Upper lobe of left lung (tissue), 6 donors: ENCODE data around the gene UBAC2. TPM values are rescaled to one million over a fixed set of nuclear protein-coding genes. Genes with fewer than 3 reads are reported as not detected.

Experiments
- ATAC-seq, 2 donors: fragments of 200-7000 bp; cut with Tn5 transposase; one replicate each; pipeline ENCODE4 v1.9.1; 2022; ENCODE audit warnings: mild to moderate bottlenecking in 2 of 2, moderate library complexity in 2 of 2; ENCODE audit not compliant: low FRiP score in 2 of 2
- DNase-seq, 2 donors: peaks; one replicate each; pipeline ENCODE4 v3.0.0-alpha.2; 2019 to 2020
- H3K27ac ChIP-seq, 4 donors: fragments of 200-600 bp; sonication (generic); one replicate each; pipeline ENCODE4 v1.5.1; 2016 to 2019
- H3K27me3 ChIP-seq, 4 donors: fragments of 200-600 bp; sonication (generic); one replicate each; pipeline ENCODE4 v1.5.1; 2017 to 2019
- H3K36me3 ChIP-seq, 4 donors: fragments of 200-600 bp; sonication (generic); one replicate each; pipeline ENCODE4 v1.5.1; 2016 to 2019
- H3K4me1 ChIP-seq, 4 donors: fragments of 200-600 bp; sonication (generic); one replicate each; pipeline ENCODE4 v1.5.1; 2018 to 2019
- H3K4me3 ChIP-seq, 4 donors: fragments of 200-600 bp; sonication (generic); one replicate each; pipeline ENCODE4 v1.5.1; 2017 to 2019; ENCODE audit warnings: mild to moderate bottlenecking in 2 of 4, moderate library complexity in 1 of 4
- H3K9me3 ChIP-seq, 4 donors: fragments of 200-600 bp; sonication (generic); one replicate each; pipeline ENCODE4 v1.5.1; 2018 to 2019
- CTCF ChIP-seq, 6 experiments: fragments of 450-650 bp in 4 of 6; fragments of 200-600 bp in 2 of 6; sonication (generic) in 2 of 6; IDR thresholded peaks; one replicate each; pipeline ENCODE4 v1.5.1; 2016 to 2019; ENCODE audit warnings: antibody characterized with exemption in 6 of 6
- EP300 ChIP-seq, 4 donors: sonication (generic); formaldehyde crosslinking; IDR thresholded peaks; one replicate each; pipeline ENCODE4 v1.5.1; 2017; ENCODE audit warnings: antibody characterized with exemption in 4 of 4, control low read depth in 2 of 4
- POLR2A ChIP-seq, 4 donors: fragments of 450-650 bp; IDR thresholded peaks; one replicate each; pipeline ENCODE4 v1.5.1; 2016 to 2017; ENCODE audit warnings: antibody characterized with exemption in 4 of 4, mild to moderate bottlenecking in 2 of 4
- POLR2AphosphoS5 ChIP-seq, 2 donors: sonication (generic); formaldehyde crosslinking; IDR thresholded peaks; one replicate each; pipeline ENCODE4 v1.5.1; 2017; ENCODE audit warnings: antibody characterized with exemption in 2 of 2
- WGBS, 2 donors: methylation state at CpG; one replicate each; pipeline ENCODE4 v1.1.5; 2017 to 2018; 5-methylcytosine and 5-hydroxymethylcytosine counted together
- total RNA-seq, 6 donors: library from RNA; depleted of rRNA in 4 of 6; stranded (reverse); fragments of >200 nt in 4 of 6; gene quantifications; one replicate each; pipeline versions ENCODE4 v1.1.0 to v1.2.1, GENCODE V29; 2016 to 2021
- donor health status: DM: no; HTN: no; CAD: no; lungs with moderate emphysema.
- donor health status: DM: no; HTN: yes; CAD: no; lungs with severe emphysema.

The UBAC2 gene
- total RNA-seq, 6 donors from 2014 or later: 29.3 to 55.5 (median 47.7) TPM

- H3K27ac ChIP-seq: no peak overlapping the region
- H3K4me3 ChIP-seq: no peak overlapping the region
- 49 to 52% methylated on average over 3 of the region's 3 CpGs for WGBS, 2 donors
- DNase-seq: no peak
- peaks cover 8 to 12% (median 10%) of the 10 kb centered on the region in 4 donors for H3K4me1 ChIP-seq
- ATAC-seq: no peak
- H3K27me3 ChIP-seq: no peaks in the 10 kb centered on the region
- TF ChIP-seq EP300 (IDR thresholded peaks at IDR 0.05) (no peak), POLR2AphosphoS5 (IDR thresholded peaks at IDR 0.05) (no peak), POLR2A (IDR thresholded peaks at IDR 0.05) (no peak), CTCF (IDR thresholded peaks at IDR 0.05) (no peak)
- no peaks in the 10 kb centered on the region for H3K9me3 ChIP-seq
- H3K36me3 ChIP-seq: no peaks in the 10 kb centered on the region
Observed at GRCh38 chr13:99191336-99191899, 9.2 kb upstream of the UBAC2 start.

- peak; percentile 75 for ATAC-seq
- DNase-seq: peak in 1 of 2 donors; percentile 39
- Histone ChIP-seq H3K36me3 (no peaks in the 10 kb centered on the region), H3K4me3 (no peak overlapping the region), H3K4me1 (peaks cover 8 to 12% (median 10%) of the 10 kb centered on the region in 4 donors), H3K9me3 (no peaks in the 10 kb centered on the region), H3K27ac (no peak overlapping the region), H3K27me3 (no peaks in the 10 kb centered on the region)
- no peak for TF ChIP-seq POLR2AphosphoS5 (IDR thresholded peaks at IDR 0.05)
- TF ChIP-seq EP300 (IDR thresholded peaks at IDR 0.05): no peak
- 40 to 56% methylated on average over 7 of the region's 7 CpGs for WGBS, 2 donors
Observed at GRCh38 chr13:99191900-99192399, 8.7 kb upstream of the UBAC2 start.

- DNase-seq (no peak), ATAC-seq (no peak)
- peaks cover 8 to 12% (median 10%) of the 10 kb centered on the region in 4 donors for H3K4me1 ChIP-seq
- H3K27ac ChIP-seq: no peak overlapping the region
- no peaks in the 10 kb centered on the region for H3K27me3 ChIP-seq
- TF ChIP-seq POLR2AphosphoS5 (IDR thresholded peaks at IDR 0.05): no peak
- no peak for TF ChIP-seq CTCF (IDR thresholded peaks at IDR 0.05)
- no peak for TF ChIP-seq POLR2A (IDR thresholded peaks at IDR 0.05)
- TF ChIP-seq EP300 (IDR thresholded peaks at IDR 0.05): no peak
- H3K9me3 ChIP-seq: no peaks in the 10 kb centered on the region
- no peak overlapping the region for H3K4me3 ChIP-seq
- no peaks in the 10 kb centered on the region for H3K36me3 ChIP-seq
Observed at GRCh38 chr13:99192480-99192879, 8.2 kb upstream of the UBAC2 start.

DNA sequence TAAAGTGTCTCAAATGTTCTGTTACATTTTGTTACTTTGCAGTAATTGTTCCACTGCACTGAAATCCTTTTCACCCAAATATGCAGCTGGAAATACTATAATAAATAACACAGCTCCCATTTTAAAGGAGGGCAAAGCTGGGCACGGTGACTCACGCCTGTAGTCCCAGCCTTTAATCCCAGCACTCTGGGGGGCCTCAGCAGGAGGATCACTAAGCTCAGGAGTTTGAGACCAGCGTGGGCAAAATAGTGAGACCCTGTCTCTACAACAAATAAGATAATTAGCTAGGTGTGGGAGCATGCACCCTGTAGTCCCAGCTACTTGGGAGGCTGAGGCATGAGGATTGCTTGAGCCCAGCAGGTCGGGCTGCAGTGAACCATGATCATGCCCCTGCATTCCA is 7.5 kb upstream of the UBAC2 start:
- no peak for TF ChIP-seq CTCF (IDR thresholded peaks at IDR 0.05)
- TF ChIP-seq POLR2A (IDR thresholded peaks at IDR 0.05): no peak
- TF ChIP-seq EP300 (IDR thresholded peaks at IDR 0.05): no peak
- TF ChIP-seq POLR2AphosphoS5 (IDR thresholded peaks at IDR 0.05): no peak
- no peak for DNase-seq
- Histone ChIP-seq H3K9me3 (no peaks in the 10 kb centered on the region), H3K36me3 (no peaks in the 10 kb centered on the region), H3K27ac (no peak overlapping the region), H3K4me1 (peaks cover 8 to 12% (median 11%) of the 10 kb centered on the region in 4 donors), H3K27me3 (no peaks in the 10 kb centered on the region), H3K4me3 (no peak overlapping the region)
- 76 to 92% methylated on average over 3 to 4 of the region's 4 CpGs for WGBS, 2 donors
- ATAC-seq: no peak

- 89 to 90% methylated on average over 5 of the region's 5 CpGs for WGBS, 2 donors
- DNase-seq: no peak
- H3K27me3 ChIP-seq: no peaks in the 10 kb centered on the region
- peaks cover 8 to 24% (median 15%) of the 10 kb centered on the region in 4 donors for H3K4me1 ChIP-seq
- ATAC-seq: no peak
- TF ChIP-seq EP300 (IDR thresholded peaks at IDR 0.05) (no peak), CTCF (IDR thresholded peaks at IDR 0.05) (peak in 1 of 6 experiments; percentile 11)
- no peak overlapping the region for H3K27ac ChIP-seq
- no peaks in the 10 kb centered on the region for H3K36me3 ChIP-seq
- no peaks in the 10 kb centered on the region for H3K9me3 ChIP-seq
- no peak overlapping the region for H3K4me3 ChIP-seq
Observed at GRCh38 chr13:99196466-99197116, 4.1 kb upstream of the UBAC2 start.
